Gastrocnemius medialis (tissue), 4 donors: ENCODE results near the gene AGER.

Experiments
- CTCF ChIP-seq, 5 experiments: fragments of 450-650 bp in 3 of 5; fragments of 200-600 bp in 2 of 5; sonication (generic) in 2 of 5; IDR thresholded peaks in 4 of 5; conservative IDR thresholded peaks in 1 of 5; 1 replicate in 4 of 5; 2 replicates in 1 of 5; pipeline ENCODE4 v1.5.1; 2016 to 2019; ENCODE audit warnings: antibody characterized with exemption in 5 of 5, mild to moderate bottlenecking in 3 of 5, moderate library complexity in 3 of 5
- POLR2A ChIP-seq, 2 donors: fragments of 450-650 bp; IDR thresholded peaks; one replicate each; pipeline ENCODE4 v1.6.1; 2017; ENCODE audit warnings: antibody characterized with exemption in 2 of 2, mild to moderate bottlenecking in 2 of 2, moderate library complexity in 2 of 2

GRCh38 chr6:32176476-32177182 lies 7.4 kb downstream of the AGER start:
- TF ChIP-seq CTCF (IDR thresholded peaks at IDR 0.05 in 4 of 5, conservative IDR thresholded peaks at IDR 0.05 in 1 of 5) (no peak), POLR2A (IDR thresholded peaks at IDR 0.05) (no peak)
